Nephron (organoid): Measurements from ENCODE around the gene APCDD1L.

ENCODE experiments used
- H3K27ac Mint-ChIP-seq, 3 experiments: 2 replicates each; pipeline ENCODE4 v1.8.0; 2020; ENCODE audit warnings: mixed read lengths in 3 of 3, mild to moderate bottlenecking in 2 of 3, moderate library complexity in 1 of 3
- H3K27me3 Mint-ChIP-seq: 2 replicates; pipeline ENCODE4 v1.8.0; 2021; ENCODE audit warnings: low read depth, mild to moderate bottlenecking, moderate library complexity, mixed read lengths
- H3K36me3 Mint-ChIP-seq: 2 replicates; pipeline ENCODE4 v1.8.0; 2020; ENCODE audit warnings: low read depth, mixed read lengths
- H3K4me1 Mint-ChIP-seq: 2 replicates; pipeline ENCODE4 v1.8.0; 2020; ENCODE audit warnings: mixed read lengths
- H3K4me3 Mint-ChIP-seq, 3 experiments: 2 replicates each; pipeline ENCODE4 v1.8.0; 2020; ENCODE audit warnings: mild to moderate bottlenecking in 3 of 3, mixed read lengths in 3 of 3, moderate library complexity in 2 of 3
- H3K9me3 Mint-ChIP-seq: 2 replicates; pipeline ENCODE4 v1.8.0; 2020; ENCODE audit warnings: mixed read lengths
- CTCF ChIP-seq, 3 experiments: fragments of 200-600 bp; sonication (generic); IDR thresholded peaks; one replicate each; pipeline ENCODE4 v1.5.0; 2021; ENCODE audit warnings: antibody characterized with exemption in 3 of 3; ENCODE audit not compliant: unreplicated experiment in 3 of 3

Gene APCDD1L

GRCh38 chr20:58461104-58461503, 54.1 kb downstream of the APCDD1L start:
- Mint-ChIP-seq H3K4me3 (no peak overlapping the region), H3K9me3 (peaks cover 3% of the 10 kb centered on the region), H3K27me3 (no peaks in the 10 kb centered on the region), H3K36me3 (peaks cover 8% of the 10 kb centered on the region), H3K27ac (no peak overlapping the region), H3K4me1 (peaks cover 35% of the 10 kb centered on the region)
- TF ChIP-seq CTCF (IDR thresholded peaks at IDR 0.05; ENCODE audit: unreplicated experiment in 3 of 3) = no peak

DNA sequence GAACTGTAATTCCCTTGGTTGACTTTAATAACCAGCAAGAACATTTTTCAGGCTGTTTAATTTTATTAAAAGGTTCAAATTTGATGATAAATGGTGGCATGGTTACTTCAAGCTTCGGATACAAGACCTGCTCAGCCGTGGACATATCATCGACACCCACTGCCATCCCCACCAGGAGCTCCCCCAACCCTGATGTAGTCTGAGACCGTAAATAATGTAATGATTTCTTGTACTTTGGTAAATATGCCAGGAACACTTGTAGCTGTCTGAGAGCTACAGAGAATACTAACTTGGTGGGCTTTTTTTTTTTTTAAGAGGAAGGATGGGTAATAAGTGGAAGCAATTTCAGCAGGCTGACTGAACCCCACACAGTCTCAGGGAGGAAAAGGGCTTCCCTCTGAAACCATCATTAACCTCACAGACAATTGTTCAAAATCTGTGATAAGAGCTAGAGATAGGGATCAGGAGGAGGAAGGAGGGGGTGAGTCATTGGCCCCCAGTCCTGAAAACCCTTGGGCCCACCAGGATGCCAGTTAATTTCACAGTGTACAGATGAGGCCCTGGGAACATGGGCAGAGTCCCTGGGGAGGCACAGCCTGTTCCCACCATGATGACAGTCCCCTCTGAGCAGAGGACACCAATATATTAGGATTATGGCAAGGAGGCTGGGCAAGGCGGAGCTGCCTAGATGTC, 56.0 kb downstream of the APCDD1L start:
- H3K9me3 Mint-ChIP-seq = peaks cover 16% of the 10 kb centered on the region
- TF ChIP-seq CTCF (IDR thresholded peaks at IDR 0.05; ENCODE audit: unreplicated experiment in 3 of 3) = no peak
- H3K36me3 Mint-ChIP-seq = peaks cover 23% of the 10 kb centered on the region
- H3K4me3 Mint-ChIP-seq = no peak overlapping the region
- peaks cover 26% of the 10 kb centered on the region for H3K4me1 Mint-ChIP-seq
- peak overlapping the region in 2 of 3 experiments; percentile 23 to 46 for H3K27ac Mint-ChIP-seq
- H3K27me3 Mint-ChIP-seq = no peaks in the 10 kb centered on the region

- no peak overlapping the region for H3K27ac Mint-ChIP-seq
- H3K36me3 Mint-ChIP-seq = peaks cover 27% of the 10 kb centered on the region
- H3K9me3 Mint-ChIP-seq = peaks cover 20% of the 10 kb centered on the region
- no peak for TF ChIP-seq CTCF (IDR thresholded peaks at IDR 0.05; ENCODE audit: unreplicated experiment in 3 of 3)
- no peak overlapping the region for H3K4me3 Mint-ChIP-seq
- H3K4me1 Mint-ChIP-seq = peaks cover 20% of the 10 kb centered on the region
- H3K27me3 Mint-ChIP-seq = no peaks in the 10 kb centered on the region
Observed at GRCh38 chr20:58458342-58459057, 56.7 kb downstream of the APCDD1L start.

GRCh38 chr20:58457083-58457695, 58.0 kb downstream of the APCDD1L start:
- Mint-ChIP-seq H3K4me1 (peaks cover 15% of the 10 kb centered on the region), H3K36me3 (peaks cover 38% of the 10 kb centered on the region), H3K4me3 (no peak overlapping the region), H3K27me3 (no peaks in the 10 kb centered on the region), H3K27ac (peak overlapping the region; percentile 9 to 51 (median 10)), H3K9me3 (peaks cover 20% of the 10 kb centered on the region)
- TF ChIP-seq CTCF (IDR thresholded peaks at IDR 0.05; ENCODE audit: unreplicated experiment in 3 of 3) = no peak

DNA sequence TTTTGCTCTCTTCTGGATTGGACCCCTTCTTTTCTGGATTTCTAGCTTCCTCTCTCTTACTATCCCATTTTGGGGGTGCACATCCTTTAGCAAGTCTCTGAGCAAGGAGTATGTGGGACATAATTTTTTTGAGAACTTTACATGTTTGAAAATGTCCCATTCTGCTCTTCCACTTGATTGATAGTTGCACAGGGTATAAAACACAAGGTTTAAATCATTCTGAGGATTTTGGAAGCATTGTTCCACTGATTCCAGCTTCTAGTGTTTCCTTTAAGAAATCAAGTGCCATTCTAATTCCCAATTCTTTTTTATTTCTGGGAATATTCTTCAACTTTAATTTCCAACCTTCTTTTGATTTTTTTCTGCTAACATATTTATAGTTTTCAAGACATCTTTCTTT, 60.7 kb downstream of the APCDD1L start:
- Mint-ChIP-seq H3K27ac (no peak overlapping the region), H3K27me3 (no peaks in the 10 kb centered on the region), H3K4me3 (no peak overlapping the region), H3K9me3 (peaks cover 20% of the 10 kb centered on the region), H3K36me3 (peaks cover 53% of the 10 kb centered on the region), H3K4me1 (peaks cover 22% of the 10 kb centered on the region)
- no peak for TF ChIP-seq CTCF (IDR thresholded peaks at IDR 0.05; ENCODE audit: unreplicated experiment in 3 of 3)
